ENCODE data around the gene PDLIM1. TPM values are rescaled to one million over a fixed set of nuclear protein-coding genes. Genes with fewer than 3 reads are reported as not detected.

Gene PDLIM1
- total and polyA plus RNA-seq, 10 of the 15 experiments (the other 5 are each of a cell fraction or from before 2014, with no cell fraction given): 95.7 to 714 (median 309) TPM

DNA sequence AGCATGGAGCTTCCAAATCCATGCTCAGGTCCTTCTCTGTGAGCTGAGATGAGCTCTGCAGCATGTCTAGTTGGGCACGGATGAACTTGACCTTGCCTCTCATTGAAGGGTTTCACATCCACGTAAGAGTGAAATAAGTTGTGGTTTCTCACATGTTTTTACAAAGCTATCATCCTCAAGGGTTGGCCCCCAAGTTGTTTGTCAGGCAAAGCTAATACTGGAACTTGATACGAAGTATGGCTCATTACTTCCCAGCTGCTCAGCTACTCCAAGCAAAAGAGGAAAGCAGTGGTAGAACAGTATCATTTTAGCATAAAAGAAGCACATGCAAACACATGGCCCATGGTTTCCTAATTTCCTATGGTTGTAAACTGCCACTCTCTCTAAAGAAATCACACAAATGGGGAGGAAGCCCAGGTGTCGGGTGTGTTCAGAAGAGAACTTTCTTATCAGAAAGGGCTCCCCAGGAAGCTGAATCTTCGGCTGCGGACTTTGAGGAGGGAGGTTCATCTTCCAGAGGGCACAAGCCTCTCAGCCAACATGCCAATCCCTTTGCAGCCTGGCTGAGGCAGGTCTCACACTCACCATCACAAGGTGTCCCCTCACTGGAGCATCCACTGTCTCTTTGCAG, 45.3 kb downstream of the PDLIM1 start:
- POLR2A ChIA-PET: interaction anchor here (0.9 to 1.4 kb wide), 3 partner anchors 43 to 147 kb away, joined by 3 to 5 read pairs (median 4); no protein-coding TSS in a partner anchor
- H3K36me3 ChIP-seq (ENCODE audit: control insufficient read depth in 2 of 2, insufficient read depth in 2 of 2, low read length in 1 of 2): peaks cover 50 to 70% of the 10 kb centered on the region in 2 experiments
- no peak overlapping the region for H2AFZ ChIP-seq (ENCODE audit: control insufficient read depth, low read depth, low read length)
- H3K27me3 ChIP-seq (replicated peaks in 1 of 2; ENCODE audit: control insufficient read depth in 2 of 2, insufficient read depth in 2 of 2, low read length in 1 of 2): no peaks in the 10 kb centered on the region
- BruUV-seq (replicated peaks): no TSS peak
- peak overlapping the region; percentile 88 for H3K4me2 ChIP-seq (ENCODE audit: control insufficient read depth, insufficient read depth)
- H4K20me1 ChIP-seq (ENCODE audit: control insufficient read depth, insufficient read depth): peaks cover 3% of the 10 kb centered on the region; the same call in 1 of the 2 replicates
- H3K4me1 ChIP-seq (ENCODE audit: control insufficient read depth, insufficient read depth, low read length): peaks cover 47% of the 10 kb centered on the region
- H3K9ac ChIP-seq (ENCODE audit: control insufficient read depth, insufficient read depth, low read length): peak overlapping the region; percentile 32
- RAD21 ChIA-PET (ENCODE audit: unreplicated experiment): interaction anchor here (0.7 to 5.6 kb wide), 17 partner anchors 9 to 146 kb away, joined by 3 to 185 read pairs (median 6); no protein-coding TSS in a partner anchor
- CTCF ChIA-PET: interaction anchor here (0.7 to 9.9 kb wide), 33 partner anchors 9 to 619 kb away, joined by 3 to 346 read pairs (median 5); no protein-coding TSS in a partner anchor
- H3K79me2 ChIP-seq (ENCODE audit: control insufficient read depth, insufficient read depth, low read length): peaks cover 24% of the 10 kb centered on the region
- H3K27ac ChIP-seq (ENCODE audit: control insufficient read depth, insufficient read depth): peak overlapping the region; percentile 78
- intact Hi-C loops (cut with micrococcal nuclease; ENCODE audit: unreplicated experiment): loop anchor here (1.0 to 10.0 kb wide), 4 partner anchors 9 to 611 kb away; partner anchors contain the start of gene PDLIM1
- H3K4me3 ChIP-seq: peak overlapping the region; percentile 28; the same call in 1 of the 2 replicates
- 0% methylated on average over 6 of the region's 6 CpGs for whole genome bisulfite sequencing (ENCODE audit: insufficient coverage, insufficient replicate concordance, low lambda C conversion rate, missing lambda C conversion rate)
- no peaks in the 10 kb centered on the region for H3K9me3 ChIP-seq (replicated peaks; ENCODE audit: control insufficient read depth, insufficient read depth, low read length)
- ATAC-seq (peak; percentile 89), DNase-seq (ENCODE audit: low read depth, low spot score) (peak; percentile 81), FAIRE-seq (peak; percentile 98)
- in situ Hi-C loops (cut with MboI): loop anchor here (5.0 kb wide), 1 partner anchor 117 kb away; no protein-coding TSS in a partner anchor
- SMC1A ChIA-PET (ENCODE audit: uncharacterized antibody, unreplicated experiment): interaction anchor here (0.7 to 10.3 kb wide), 27 partner anchors 9 to 133 kb away, joined by 3 to 262 read pairs (median 4); no protein-coding TSS in a partner anchor
- TF ChIP-seq PBX3 (IDR thresholded peaks at IDR 0.05; ENCODE audit: insufficient replicate concordance, low read depth, low read length) (no peak), TCF12 (IDR thresholded peaks at IDR 0.05; ENCODE audit: low read depth, low read length) (peak; percentile 19; the same call in 1 of the 2 replicates), BCL11A (IDR thresholded peaks at IDR 0.05; ENCODE audit: low read depth, low read length) (peak; percentile 37; the same call in 1 of the 2 replicates), BHLHE40 (IDR thresholded peaks at IDR 0.05; ENCODE audit: borderline replicate concordance in 1 of 2, low read depth in 2 of 2, low read length in 1 of 2) (peak; percentile 83 to 86), NKRF (conservative IDR thresholded peaks at IDR 0.05) (no peak), CREM (IDR thresholded peaks at IDR 0.05; ENCODE audit: low read depth) (peak; percentile 62; the same call in 1 of the 2 replicates), CEBPB (IDR thresholded peaks at IDR 0.05; ENCODE audit: borderline replicate concordance in 1 of 2, low read depth in 2 of 2, low read length in 2 of 2) (peak in 1 of 2 experiments; percentile 41; a peak in 1 of 4 replicates), SREBF2 (IDR thresholded peaks at IDR 0.05; ENCODE audit: low read length) (no peak), MLLT1 (IDR thresholded peaks at IDR 0.05) (no peak), POU2F2 (IDR thresholded peaks at IDR 0.05; ENCODE audit: borderline replicate concordance, low read depth, low read length) (0 out of 3 replicates have a peak, but pooled peaks have one; percentile 28), EED (IDR thresholded peaks at IDR 0.05; ENCODE audit: low read depth) (peak; percentile 87), NFIC (IDR thresholded peaks at IDR 0.05; ENCODE audit: low read depth, low read length) (peak; percentile 80), GATAD2B (conservative IDR thresholded peaks at IDR 0.05; ENCODE audit: low read depth) (0 out of 2 replicates have a peak, but pooled peaks have one; percentile 31), SRF (IDR thresholded peaks at IDR 0.05; ENCODE audit: low read depth in 2 of 2, low read length in 2 of 2) (0 out of 4 replicates have a peak, but pooled peaks of 1 of the 2 experiments have one; percentile 27), IRF4 (IDR thresholded peaks at IDR 0.05; ENCODE audit: low read depth, low read length) (peak; percentile 77; the same call in 1 of the 2 replicates), POLR2AphosphoS5 (IDR thresholded peaks at IDR 0.05; ENCODE audit: low read length) (no peak), SP1 (IDR thresholded peaks at IDR 0.05; ENCODE audit: low read depth, low read length) (no peak)

Measured in GM12878 (cell line).